Activated CD4-positive, alpha-beta memory T cell treated with anti-CD3 and anti-CD28 coated beads, Interleukin-2, amount 10 ng/mL, durations not matched to agents 7 days and 5 days (primary cell): ENCODE measurements around the gene ALPK1. TPM values are rescaled to one million over a fixed set of nuclear protein-coding genes. Genes with fewer than 3 reads are reported as not detected.
"Not testable (repeated sequence)": the region's sequence is repeated elsewhere in the genome, so short reads cannot be mapped to it uniquely, and the experiment has no call there.

Experiments used
- CTCF ChIA-PET: fragments of 350-600 bp; sonication (Branson Sonifier 250); formaldehyde crosslinking; loops from one replicate; lab custom pipeline; 2021; ENCODE audit warnings: antibody characterized with exemption, inconsistent platforms; lab: Charles Lee
- POLR2A ChIA-PET: fragments of 350-600 bp; sonication (Branson Sonifier 250); formaldehyde crosslinking; loops from one replicate; lab custom pipeline; 2021; ENCODE audit warnings: antibody characterized with exemption; lab: Charles Lee
- DNase-seq: peaks from one replicate; pipeline ENCODE4 v3.0.0-alpha.2; 2020
- H3K27ac Mint-ChIP-seq: one replicate; pipeline ENCODE4 v1.8.0; 2021; ENCODE audit warnings: mild to moderate bottlenecking, mixed read lengths
- H3K27me3 Mint-ChIP-seq: one replicate; pipeline ENCODE4 v1.8.0; 2021; ENCODE audit warnings: mixed read lengths
- H3K36me3 Mint-ChIP-seq: one replicate; pipeline ENCODE4 v1.8.0; 2021; ENCODE audit warnings: low read depth, mixed read lengths
- H3K4me1 Mint-ChIP-seq: one replicate; pipeline ENCODE4 v1.8.0; 2021; ENCODE audit warnings: mixed read lengths
- H3K4me3 Mint-ChIP-seq: one replicate; pipeline ENCODE4 v1.8.0; 2021; ENCODE audit warnings: mild to moderate bottlenecking, mixed read lengths
- H3K9me3 Mint-ChIP-seq: one replicate; pipeline ENCODE4 v1.8.0; 2021; ENCODE audit warnings: mixed read lengths
- total RNA-seq, 2 experiments: library from RNA; stranded (reverse); gene quantifications; one replicate each; pipeline ENCODE4 v1.2.3, GENCODE V29; 2021

Gene ALPK1
- total RNA-seq, 2 experiments from 2014 or later, result 11.4 to 12.3 TPM

DNA sequence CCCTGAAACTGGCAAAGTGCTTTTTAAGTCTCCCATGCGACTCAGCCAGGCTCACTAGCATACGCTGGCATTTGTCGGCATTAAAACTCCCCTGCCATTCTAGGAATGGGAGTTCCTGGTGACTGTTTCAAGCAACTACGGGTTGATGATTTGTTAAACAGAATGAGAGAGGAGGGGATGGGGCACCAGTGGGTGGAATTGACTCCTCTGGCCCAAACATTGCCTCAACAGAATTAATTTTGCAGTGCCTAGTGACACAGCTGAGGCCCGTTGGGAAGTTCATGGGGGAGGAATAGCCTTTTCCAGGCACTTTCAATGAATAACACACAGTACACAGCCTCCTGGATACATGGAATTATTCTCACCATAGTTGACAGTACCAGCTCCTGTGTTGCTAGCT, 188.8 kb downstream of the ALPK1 start:
- H3K36me3 Mint-ChIP-seq, result no peaks in the 10 kb centered on the region
- H3K27ac Mint-ChIP-seq, result no peak overlapping the region
- no peaks in the 10 kb centered on the region for H3K4me1 Mint-ChIP-seq
- ChIA-PET POLR2A (no interaction called here), CTCF (no interaction called here)
- H3K9me3 Mint-ChIP-seq, result peaks cover 12% of the 10 kb centered on the region
- H3K4me3 Mint-ChIP-seq, result no peak overlapping the region
- DNase-seq, result no peak
- peaks cover 4% of the 10 kb centered on the region for H3K27me3 Mint-ChIP-seq

DNA sequence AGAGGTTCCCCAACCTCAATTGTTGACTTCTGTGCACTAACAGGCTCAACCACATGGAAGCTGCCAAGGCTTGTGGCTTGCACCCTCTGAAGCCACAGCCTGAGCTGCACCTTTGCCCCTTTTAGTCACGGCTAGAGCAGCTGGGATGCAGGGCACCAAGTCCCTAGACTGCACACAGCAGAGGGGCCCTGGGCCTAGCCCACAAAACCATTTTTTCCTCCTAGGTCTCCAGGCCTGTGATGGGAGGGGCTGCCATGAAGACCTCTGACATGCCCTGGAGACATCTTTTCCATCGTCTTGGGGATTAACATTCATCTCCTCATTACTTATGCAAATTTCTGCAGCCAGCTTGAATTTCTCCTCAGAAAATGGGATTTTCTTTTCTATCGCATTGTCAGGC, 193.6 kb downstream of the ALPK1 start:
- H3K4me1 Mint-ChIP-seq, CTCF ChIA-PET, H3K27me3 Mint-ChIP-seq, H3K36me3 Mint-ChIP-seq, H3K4me3 Mint-ChIP-seq, H3K27ac Mint-ChIP-seq, DNase-seq, POLR2A ChIA-PET: not testable (repeated sequence)
- peaks cover 16% of the 10 kb centered on the region for H3K9me3 Mint-ChIP-seq

Other genes starting within 250 kb of the ALPK1 start
- gene FAM241A, start 151.9 kb upstream of the ALPK1 start, total RNA-seq, result 1 to 10 TPM; 1.2 to 1.4 TPM
- gene AP1AR, start 65.6 kb upstream of the ALPK1 start, total RNA-seq, result 10 to 100 TPM; 10.9 to 17.2 TPM
- gene TIFA, start 11.5 kb upstream of the ALPK1 start, total RNA-seq, result 10 to 100 TPM; 29.9 to 33.4 TPM
- gene NEUROG2, start 218.8 kb downstream of the ALPK1 start, total RNA-seq, result not detected